Bronchial epithelial cell (primary cell): ENCODE data around the gene ZNF618. TPM values are rescaled to one million over a fixed set of nuclear protein-coding genes. Genes with fewer than 3 reads are reported as not detected.

ENCODE experiments used
- DNase-seq: peaks from one replicate; pipeline ENCODE4 v3.0.0-alpha.2; 2010; ENCODE audit warnings: low read depth
- FAIRE-seq: peaks from 2 replicates; lab custom pipeline; 2011; peaks lifted over from hg19 to GRCh38; lab: Jason Lieb, UNC
- H3K27me3 ChIP-seq: 2 replicates; pipeline ENCODE4 v1.5.1; 2011; ENCODE audit warnings: low read length; ENCODE audit not compliant: control insufficient read depth, insufficient read depth
- H3K36me3 ChIP-seq: 2 replicates; pipeline ENCODE4 v1.5.1; 2011; ENCODE audit warnings: low read length; ENCODE audit not compliant: control insufficient read depth, insufficient read depth
- H3K4me3 ChIP-seq: 2 replicates; pipeline ENCODE4 v1.5.1; 2011; ENCODE audit warnings: mild to moderate bottlenecking, low read depth, low read length, control low read depth
- total RNA-seq: library from RNA; depleted of rRNA; stranded (reverse); fragments of >200 nt; gene quantifications from 2 replicates; pipeline ENCODE4 v1.2.1, GENCODE V29; 2014
- TF ChIP-seq, protein P1 (sequence below): IDR thresholded peaks from 2 replicates; pipeline ENCODE4 v1.5.1; 2011; ENCODE audit warnings: mild to moderate bottlenecking, moderate library complexity, low read length, control low read depth, inconsistent platforms; ENCODE audit not compliant: insufficient read depth, severe bottlenecking

Gene ZNF618
- total RNA-seq, 1 donor from 2014 or later, result 1.6 TPM

GRCh38 chr9:114051281-114051680, 175.2 kb downstream of the ZNF618 start:
- FAIRE-seq (no peak), DNase-seq (no peak)
- peaks cover 11% of the 10 kb centered on the region for H3K36me3 ChIP-seq
- no peak overlapping the region for H3K4me3 ChIP-seq
- TF ChIP-seq, protein P1, sequence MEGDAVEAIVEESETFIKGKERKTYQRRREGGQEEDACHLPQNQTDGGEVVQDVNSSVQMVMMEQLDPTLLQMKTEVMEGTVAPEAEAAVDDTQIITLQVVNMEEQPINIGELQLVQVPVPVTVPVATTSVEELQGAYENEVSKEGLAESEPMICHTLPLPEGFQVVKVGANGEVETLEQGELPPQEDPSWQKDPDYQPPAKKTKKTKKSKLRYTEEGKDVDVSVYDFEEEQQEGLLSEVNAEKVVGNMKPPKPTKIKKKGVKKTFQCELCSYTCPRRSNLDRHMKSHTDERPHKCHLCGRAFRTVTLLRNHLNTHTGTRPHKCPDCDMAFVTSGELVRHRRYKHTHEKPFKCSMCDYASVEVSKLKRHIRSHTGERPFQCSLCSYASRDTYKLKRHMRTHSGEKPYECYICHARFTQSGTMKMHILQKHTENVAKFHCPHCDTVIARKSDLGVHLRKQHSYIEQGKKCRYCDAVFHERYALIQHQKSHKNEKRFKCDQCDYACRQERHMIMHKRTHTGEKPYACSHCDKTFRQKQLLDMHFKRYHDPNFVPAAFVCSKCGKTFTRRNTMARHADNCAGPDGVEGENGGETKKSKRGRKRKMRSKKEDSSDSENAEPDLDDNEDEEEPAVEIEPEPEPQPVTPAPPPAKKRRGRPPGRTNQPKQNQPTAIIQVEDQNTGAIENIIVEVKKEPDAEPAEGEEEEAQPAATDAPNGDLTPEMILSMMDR, result no peak
- no peaks in the 10 kb centered on the region for H3K27me3 ChIP-seq

GRCh38 chr9:114051706-114052105, 175.6 kb downstream of the ZNF618 start:
- Histone ChIP-seq H3K4me3 (no peak overlapping the region), H3K27me3 (no peaks in the 10 kb centered on the region), H3K36me3 (peaks cover 11% of the 10 kb centered on the region)
- FAIRE-seq, result peak; percentile 68
- DNase-seq, result no peak
- TF ChIP-seq, protein P1, result no peak

DNA sequence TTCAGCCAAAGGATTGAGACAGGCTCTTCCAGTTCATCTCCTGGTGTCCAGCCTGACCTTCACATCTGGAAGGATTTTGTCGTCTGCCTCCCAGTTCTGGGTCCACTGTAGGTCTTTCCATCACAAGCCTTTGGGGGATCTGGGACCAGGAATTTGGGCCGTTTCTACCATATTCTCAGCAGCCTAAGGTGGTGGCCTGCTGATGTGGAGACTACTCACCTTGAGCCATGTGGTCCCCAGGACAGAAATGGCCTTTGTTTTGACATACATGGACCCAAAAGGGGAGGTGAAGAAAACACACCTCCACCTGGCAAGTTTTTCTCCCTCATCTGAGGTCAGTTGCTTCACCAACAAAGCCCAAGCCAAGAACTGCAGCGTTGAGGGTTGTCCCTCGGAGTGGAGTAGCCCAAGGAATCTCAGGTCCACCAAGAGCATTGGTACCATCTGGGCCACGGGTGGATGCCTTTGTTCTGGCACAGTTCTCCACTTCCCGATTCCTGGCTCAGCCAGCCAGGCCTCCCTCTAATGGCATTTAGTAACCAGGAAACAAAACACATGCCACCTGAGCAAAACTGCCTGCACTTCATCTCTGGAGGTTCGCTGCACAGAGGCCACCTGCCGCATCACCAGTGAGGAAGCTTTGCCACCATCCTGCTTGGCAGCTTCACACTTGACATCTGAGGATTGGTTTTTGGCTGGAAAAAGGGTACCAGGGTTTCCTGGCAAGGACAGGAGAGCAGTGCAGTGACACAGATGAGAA, 177.3 kb downstream of the ZNF618 start:
- no peaks in the 10 kb centered on the region for H3K27me3 ChIP-seq
- FAIRE-seq, result no peak
- TF ChIP-seq, protein P1, result no peak
- peaks cover 10% of the 10 kb centered on the region for H3K36me3 ChIP-seq
- no peak overlapping the region for H3K4me3 ChIP-seq
- DNase-seq, result no peak

GRCh38 chr9:114054191-114054690, 178.1 kb downstream of the ZNF618 start:
- TF ChIP-seq, protein P1, result no peak
- Histone ChIP-seq H3K4me3 (no peak overlapping the region), H3K27me3 (no peaks in the 10 kb centered on the region), H3K36me3 (peaks cover 6% of the 10 kb centered on the region)
- FAIRE-seq (no peak), DNase-seq (no peak)

DNA sequence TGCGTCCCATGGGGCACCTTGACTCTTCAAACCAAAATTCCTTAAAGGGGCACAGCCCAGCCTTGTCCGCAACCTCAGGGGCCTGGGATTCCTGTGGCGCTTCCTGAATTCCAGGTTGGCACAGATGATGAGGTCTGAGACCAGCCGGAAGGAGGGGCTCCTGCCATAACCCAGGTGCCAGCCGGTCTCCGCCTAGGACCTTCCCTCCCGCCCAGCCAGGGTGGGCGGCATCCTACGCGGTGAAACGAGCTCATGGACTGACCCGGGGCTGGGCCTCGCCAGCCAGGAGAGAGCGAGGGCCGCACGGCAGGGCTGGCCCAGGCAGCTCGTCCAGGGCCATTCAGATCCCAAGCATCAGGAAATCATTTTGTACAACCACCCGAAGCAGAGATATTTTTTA, 179.0 kb downstream of the ZNF618 start:
- TF ChIP-seq, protein P1, result no peak
- no peaks in the 10 kb centered on the region for H3K27me3 ChIP-seq
- peaks cover 1% of the 10 kb centered on the region for H3K36me3 ChIP-seq
- DNase-seq (no peak), FAIRE-seq (no peak)
- H3K4me3 ChIP-seq, result no peak overlapping the region

DNA sequence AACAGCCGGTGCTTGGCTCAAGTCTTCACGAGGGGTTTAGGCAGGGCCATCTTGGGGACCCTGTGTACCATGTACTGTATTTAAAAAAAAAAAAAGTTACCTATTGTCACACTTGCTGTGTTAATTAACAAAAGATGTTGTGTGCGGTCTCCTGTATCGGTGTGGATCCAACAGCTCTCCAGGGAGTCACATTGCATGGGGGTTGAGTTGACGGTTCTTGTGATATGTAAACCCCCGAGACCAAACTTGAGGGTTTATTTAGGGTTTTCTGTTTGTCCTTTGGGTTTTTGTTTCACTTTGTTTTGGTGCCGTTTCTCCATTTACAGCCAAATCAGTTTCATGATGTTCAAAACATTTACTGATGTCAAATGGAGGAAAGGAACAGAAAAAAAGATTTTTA, 179.8 kb downstream of the ZNF618 start:
- Histone ChIP-seq H3K36me3 (peaks cover 1% of the 10 kb centered on the region), H3K4me3 (no peak overlapping the region), H3K27me3 (no peaks in the 10 kb centered on the region)
- TF ChIP-seq, protein P1, result no peak
- DNase-seq (no peak), FAIRE-seq (no peak)
